ENCODE measurements around the gene C2orf81.

The C2orf81 gene

DNA sequence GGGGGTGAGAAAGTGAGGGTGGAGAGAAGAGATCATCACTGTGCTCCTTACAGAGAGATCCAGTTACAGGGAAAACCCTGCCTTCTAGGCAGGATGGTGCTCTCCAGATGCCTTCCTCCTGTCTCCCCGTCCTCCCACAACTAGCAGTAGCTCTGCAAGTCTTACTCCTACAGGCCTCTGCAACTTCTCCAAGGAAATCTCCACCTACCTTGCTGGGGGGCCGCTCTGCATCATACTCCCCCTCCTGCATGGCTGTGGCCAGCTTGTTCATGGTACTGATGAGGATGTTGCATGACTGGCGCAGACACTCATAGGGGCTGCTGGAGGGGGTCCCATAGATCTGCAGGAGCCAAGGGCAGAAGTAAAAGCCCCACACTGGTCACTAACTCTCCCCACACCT is 55.4 kb downstream of the C2orf81 start:
- no peaks in the 10 kb centered on the region for H3K27me3 ChIP-seq (ENCODE audit: low read depth, low read length)
- H2AFZ ChIP-seq (ENCODE audit: low read depth, low read length): no peak overlapping the region
- TF ChIP-seq, protein P1, sequence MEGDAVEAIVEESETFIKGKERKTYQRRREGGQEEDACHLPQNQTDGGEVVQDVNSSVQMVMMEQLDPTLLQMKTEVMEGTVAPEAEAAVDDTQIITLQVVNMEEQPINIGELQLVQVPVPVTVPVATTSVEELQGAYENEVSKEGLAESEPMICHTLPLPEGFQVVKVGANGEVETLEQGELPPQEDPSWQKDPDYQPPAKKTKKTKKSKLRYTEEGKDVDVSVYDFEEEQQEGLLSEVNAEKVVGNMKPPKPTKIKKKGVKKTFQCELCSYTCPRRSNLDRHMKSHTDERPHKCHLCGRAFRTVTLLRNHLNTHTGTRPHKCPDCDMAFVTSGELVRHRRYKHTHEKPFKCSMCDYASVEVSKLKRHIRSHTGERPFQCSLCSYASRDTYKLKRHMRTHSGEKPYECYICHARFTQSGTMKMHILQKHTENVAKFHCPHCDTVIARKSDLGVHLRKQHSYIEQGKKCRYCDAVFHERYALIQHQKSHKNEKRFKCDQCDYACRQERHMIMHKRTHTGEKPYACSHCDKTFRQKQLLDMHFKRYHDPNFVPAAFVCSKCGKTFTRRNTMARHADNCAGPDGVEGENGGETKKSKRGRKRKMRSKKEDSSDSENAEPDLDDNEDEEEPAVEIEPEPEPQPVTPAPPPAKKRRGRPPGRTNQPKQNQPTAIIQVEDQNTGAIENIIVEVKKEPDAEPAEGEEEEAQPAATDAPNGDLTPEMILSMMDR (IDR thresholded peaks at IDR 0.05; ENCODE audit: low read depth, low read length): no peak
- no peak for TF ChIP-seq EZH2phosphoT487 (IDR thresholded peaks at IDR 0.05; ENCODE audit: low read depth)
- H3K4me1 ChIP-seq (ENCODE audit: low read length): no peaks in the 10 kb centered on the region
- H4K20me1 ChIP-seq (ENCODE audit: insufficient read depth, low read length): no peaks in the 10 kb centered on the region
- H3K27ac ChIP-seq (ENCODE audit: low read length): no peak overlapping the region
- peaks cover 44% of the 10 kb centered on the region for H3K36me3 ChIP-seq (replicated peaks; ENCODE audit: low read depth, low read length)
- H3K79me2 ChIP-seq (ENCODE audit: low read length): no peaks in the 10 kb centered on the region
- no peak overlapping the region for H3K9ac ChIP-seq (ENCODE audit: low read length)
- no peak overlapping the region for H3K4me2 ChIP-seq (ENCODE audit: low read length)
- H3K4me3 ChIP-seq (ENCODE audit: low read length): no peak overlapping the region
- H3K9me3 ChIP-seq (ENCODE audit: insufficient read depth, low read length): no peaks in the 10 kb centered on the region

DNA sequence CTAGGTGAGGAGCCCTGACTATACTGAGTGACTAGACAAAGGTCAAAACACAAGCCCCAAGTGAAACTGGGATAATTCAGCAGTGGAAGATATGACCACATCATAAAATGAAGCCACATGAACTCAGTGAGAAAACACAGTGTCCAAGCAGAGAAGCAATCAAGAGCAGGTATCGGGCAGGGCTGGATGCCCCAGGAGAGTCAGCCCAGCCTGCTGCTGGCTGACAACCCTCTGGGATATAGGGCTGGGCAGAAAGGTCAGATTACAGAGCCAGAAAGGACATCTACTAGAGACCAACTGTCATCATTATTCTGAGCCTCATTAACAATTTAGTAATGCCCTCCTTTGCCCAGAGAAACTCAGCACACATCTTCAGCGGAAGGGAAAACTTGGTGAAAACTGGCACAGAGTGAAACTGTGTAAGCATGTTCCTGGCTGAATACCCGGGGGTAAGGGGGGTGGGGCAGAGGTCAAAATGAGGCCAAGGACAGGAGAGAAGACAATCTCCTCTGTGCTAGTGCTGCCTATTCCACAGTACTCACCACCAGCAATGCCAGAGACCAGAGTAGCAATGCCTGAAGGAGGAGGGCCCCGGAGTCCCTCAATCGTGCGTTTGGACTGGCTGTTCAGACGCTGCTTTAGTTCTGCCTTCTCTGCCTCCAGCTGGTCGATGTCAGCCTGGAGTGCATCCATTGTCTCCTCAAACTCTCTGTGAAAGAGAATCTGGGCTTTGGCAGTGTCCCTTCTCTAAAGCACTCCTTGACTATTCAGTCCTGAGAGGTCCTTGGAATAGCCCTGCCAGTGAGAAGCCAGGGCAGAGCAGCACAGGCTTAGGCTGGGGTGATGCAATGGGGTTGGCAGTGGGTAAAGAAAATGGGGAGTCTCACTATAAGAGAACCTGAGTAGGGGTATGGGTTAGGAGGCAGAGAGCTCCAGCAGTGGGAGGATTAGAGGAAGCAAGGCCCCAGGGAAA is 56.6 kb downstream of the C2orf81 start:
- no peak overlapping the region for H3K4me2 ChIP-seq (ENCODE audit: low read length)
- H3K27me3 ChIP-seq (ENCODE audit: low read depth, low read length): no peaks in the 10 kb centered on the region
- H3K9ac ChIP-seq (ENCODE audit: low read length): no peak overlapping the region
- H3K27ac ChIP-seq (ENCODE audit: low read length): no peak overlapping the region
- no peak overlapping the region for H3K4me3 ChIP-seq (ENCODE audit: low read length)
- no peaks in the 10 kb centered on the region for H3K79me2 ChIP-seq (ENCODE audit: low read length)
- no peaks in the 10 kb centered on the region for H3K4me1 ChIP-seq (ENCODE audit: low read length)
- no peak overlapping the region for H2AFZ ChIP-seq (ENCODE audit: low read depth, low read length)
- no peak for TF ChIP-seq EZH2phosphoT487 (IDR thresholded peaks at IDR 0.05; ENCODE audit: low read depth)
- TF ChIP-seq, protein P1 (IDR thresholded peaks at IDR 0.05; ENCODE audit: low read depth, low read length): no peak
- H3K9me3 ChIP-seq (ENCODE audit: insufficient read depth, low read length): no peaks in the 10 kb centered on the region
- peaks cover 39% of the 10 kb centered on the region for H3K36me3 ChIP-seq (replicated peaks; ENCODE audit: low read depth, low read length)
- no peaks in the 10 kb centered on the region for H4K20me1 ChIP-seq (ENCODE audit: insufficient read depth, low read length)

Data from OCI-LY3 (cell line).